Measurements from ENCODE around the gene TMOD2.
"Not testable (repeated sequence)": the region's sequence is repeated elsewhere in the genome, so short reads cannot be mapped to it uniquely, and the experiment has no call there.

Gene TMOD2

DNA sequence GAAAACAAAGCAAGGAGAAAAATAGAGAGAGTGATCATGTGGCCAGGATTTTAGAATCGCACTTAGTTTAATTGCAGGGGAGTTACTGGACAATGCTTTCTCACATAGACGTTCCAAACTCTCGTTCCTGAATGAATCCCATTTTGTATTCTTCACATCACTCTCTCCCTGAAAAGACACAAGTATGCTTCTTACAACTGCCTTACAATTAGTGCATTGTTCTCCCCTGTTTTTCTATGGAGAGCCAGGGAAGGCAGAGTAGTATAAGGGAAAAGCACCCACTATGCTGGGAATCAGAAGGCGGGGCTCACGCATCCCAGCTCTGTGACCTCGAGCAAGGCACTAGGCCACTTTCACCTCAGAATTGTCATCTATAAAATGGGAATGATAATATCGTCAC lies 14.4 kb downstream of the TMOD2 start:
- DNase-seq: no peak
- in situ Hi-C loops (cut with MboI; ENCODE audit: low pct_unique_long_range_greater_than_20kb, low sequenced_read_pairs): no loop called here

DNA sequence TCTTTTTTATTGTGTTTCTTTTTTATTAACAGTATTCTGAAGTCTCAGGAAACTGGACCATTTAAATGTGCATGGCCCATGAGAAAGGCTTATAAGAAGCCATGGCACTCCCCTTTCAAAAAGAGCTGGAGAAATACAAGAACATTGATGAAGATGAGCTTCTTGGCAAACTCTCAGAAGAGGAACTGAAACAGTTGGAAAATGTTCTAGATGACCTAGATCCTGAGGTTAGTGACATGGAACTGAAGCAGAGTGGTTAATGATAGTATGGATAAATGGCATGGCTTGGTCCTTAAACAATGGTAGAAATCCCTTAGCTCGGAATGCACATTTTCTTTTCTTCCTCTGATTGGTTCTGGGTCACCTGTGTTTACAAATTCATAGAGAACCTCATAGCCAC lies 14.9 kb downstream of the TMOD2 start:
- in situ Hi-C loops (cut with MboI; ENCODE audit: low pct_unique_long_range_greater_than_20kb, low sequenced_read_pairs): no loop called here
- no peak for DNase-seq

DNA sequence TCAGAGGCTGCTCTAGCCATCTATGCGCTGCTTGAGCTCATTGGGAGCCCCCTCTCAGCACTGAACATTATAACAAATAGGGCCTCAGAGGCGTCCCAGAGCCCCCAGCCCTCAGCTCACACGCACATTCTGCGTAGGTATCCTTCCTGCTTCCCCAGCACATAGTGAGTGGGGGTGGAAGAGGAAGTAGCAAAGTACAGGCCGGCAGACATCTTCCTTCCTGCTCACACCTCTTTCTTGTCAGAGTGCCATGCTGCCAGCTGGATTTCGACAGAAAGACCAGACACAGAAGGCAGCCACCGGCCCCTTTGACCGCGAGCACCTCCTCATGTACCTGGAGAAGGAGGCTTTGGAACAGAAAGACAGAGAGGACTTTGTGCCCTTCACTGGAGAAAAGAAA lies 16.6 kb downstream of the TMOD2 start:
- in situ Hi-C loops (cut with MboI; ENCODE audit: low pct_unique_long_range_greater_than_20kb, low sequenced_read_pairs): no loop called here
- DNase-seq: peak; percentile 65

DNA sequence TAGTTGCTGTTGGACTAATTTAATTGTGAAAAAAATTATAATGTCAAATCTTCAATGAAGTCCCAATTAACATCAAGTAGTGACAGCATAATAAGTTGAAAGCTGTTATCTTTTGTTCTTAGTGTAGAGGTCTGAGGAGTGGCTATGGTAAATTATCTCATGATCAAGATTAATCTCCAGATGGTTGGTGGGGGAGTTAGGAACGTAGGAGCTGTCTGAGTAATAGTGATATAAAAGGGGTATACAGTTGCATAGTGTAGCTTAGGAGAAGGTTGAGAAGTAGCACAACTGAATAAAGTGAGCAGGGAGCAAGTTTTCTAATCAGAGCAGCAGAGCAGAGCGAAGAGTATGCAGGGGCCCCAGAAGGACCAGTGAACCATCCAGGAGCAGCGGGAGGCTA lies 19.5 kb downstream of the TMOD2 start:
- in situ Hi-C loops (cut with MboI; ENCODE audit: low pct_unique_long_range_greater_than_20kb, low sequenced_read_pairs): no loop called here
- DNase-seq: no peak

DNA sequence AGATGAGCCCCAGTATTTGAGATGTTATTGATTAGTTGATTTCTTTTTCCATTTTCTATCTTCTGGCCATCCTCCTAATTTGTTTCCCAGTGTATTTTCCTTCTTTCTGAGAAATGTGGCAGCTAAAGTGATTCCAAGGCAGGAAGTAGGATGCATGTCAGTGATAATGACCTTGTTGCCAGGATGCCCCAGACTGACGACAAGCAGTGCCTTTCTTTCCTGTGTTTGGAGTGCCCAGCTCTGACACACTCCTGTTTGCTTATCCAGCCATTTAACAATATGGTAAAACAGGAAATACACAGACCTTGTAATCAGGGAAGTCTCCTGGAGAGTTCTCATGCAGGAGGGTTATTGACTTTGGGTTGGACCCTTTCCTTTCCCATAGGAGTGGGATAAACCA lies 20.4 kb downstream of the TMOD2 start:
- in situ Hi-C loops (cut with MboI; ENCODE audit: low pct_unique_long_range_greater_than_20kb, low sequenced_read_pairs): no loop called here
- DNase-seq: no peak

DNA sequence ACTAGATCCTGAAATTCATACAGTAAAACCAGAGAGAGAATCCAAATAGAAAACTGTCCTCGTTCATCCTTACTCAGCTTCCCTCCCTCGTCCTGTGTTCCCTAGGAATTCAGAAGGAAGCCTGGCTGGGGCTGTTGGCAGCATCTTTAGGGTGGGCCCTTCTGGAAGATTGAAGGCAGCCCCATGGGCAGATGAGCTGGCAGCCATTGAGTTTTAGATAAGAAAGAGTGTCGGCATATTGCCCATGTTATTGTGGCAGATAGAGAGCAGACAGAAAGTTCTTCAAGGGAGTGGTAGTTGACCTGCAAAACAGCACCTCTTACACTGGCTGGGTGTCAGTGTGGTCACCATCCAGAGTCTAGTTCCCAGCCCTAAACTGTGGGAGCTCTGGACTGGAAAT lies 23.5 kb downstream of the TMOD2 start:
- in situ Hi-C loops (cut with MboI; ENCODE audit: low pct_unique_long_range_greater_than_20kb, low sequenced_read_pairs): no loop called here
- no peak for DNase-seq

DNA sequence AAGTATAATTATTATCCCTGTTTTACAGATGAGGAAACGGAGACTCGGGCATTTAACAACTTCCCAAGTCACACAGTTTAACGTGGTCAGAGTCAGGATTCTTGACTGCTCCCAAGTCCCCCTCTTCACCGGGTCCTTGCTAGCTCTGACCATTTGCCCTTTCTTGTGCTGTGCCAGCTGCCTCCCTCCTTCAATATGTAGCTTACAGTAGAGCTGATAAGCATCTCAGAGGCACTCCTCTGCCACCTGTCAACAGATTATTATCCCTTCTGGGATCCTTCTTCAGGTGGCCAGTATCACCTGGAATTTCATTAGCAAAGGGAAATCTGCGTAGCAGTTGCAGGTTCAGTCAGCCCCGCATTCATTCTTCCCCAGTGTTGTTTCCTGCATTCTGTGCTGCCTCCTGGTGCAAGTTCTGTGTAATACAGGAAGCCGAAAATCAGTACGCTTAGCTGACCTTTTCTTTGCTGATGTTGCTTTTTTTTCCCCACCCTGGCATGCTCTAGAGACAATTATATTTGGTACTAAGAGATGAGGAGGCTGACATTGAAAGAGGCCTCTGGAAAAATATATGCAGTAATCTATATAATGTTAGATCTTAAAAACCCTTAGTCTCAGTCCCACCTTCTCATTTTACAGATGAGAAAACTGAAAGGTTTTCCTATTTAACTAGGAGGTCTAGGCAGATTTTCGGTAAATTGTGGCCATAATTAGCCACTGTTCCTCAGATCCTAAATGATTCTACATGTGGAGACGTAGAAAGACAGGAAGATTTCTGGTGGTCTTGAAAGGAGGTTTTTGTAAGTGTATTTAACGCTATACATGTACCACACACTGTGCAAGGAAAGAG lies 24.8 kb downstream of the TMOD2 start:
- DNase-seq: peak; percentile 71
- in situ Hi-C loops (cut with MboI; ENCODE audit: low pct_unique_long_range_greater_than_20kb, low sequenced_read_pairs): no loop called here

DNA sequence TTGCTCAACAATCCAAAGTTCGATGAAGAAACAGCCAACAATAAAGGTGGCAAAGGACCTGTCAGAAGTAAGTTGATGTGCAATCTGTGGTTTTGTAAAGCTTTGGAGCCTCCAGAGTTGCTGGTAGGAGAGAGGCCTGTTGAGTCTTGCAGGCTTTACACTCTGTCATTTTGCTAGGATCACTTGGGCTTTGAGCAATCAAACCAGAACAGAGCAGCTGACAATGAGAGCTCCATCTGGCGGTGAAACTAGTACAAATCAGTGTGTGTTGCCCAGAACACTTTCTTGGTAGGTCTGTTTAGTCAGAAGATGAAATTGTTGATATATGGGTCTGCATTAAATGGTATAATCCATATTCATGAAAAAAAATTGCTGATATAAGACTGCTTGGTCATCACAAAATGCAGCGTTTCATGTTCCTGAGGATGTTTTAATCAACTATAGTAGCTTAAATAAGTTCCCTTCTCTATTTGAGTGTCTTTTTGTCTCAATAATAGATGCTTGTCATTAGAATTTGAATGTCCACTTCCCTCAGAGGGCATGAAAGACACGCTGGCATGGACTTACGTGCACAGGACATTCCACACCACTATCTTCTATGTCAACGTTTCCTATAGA lies 25.7 kb downstream of the TMOD2 start:
- in situ Hi-C loops (cut with MboI; ENCODE audit: low pct_unique_long_range_greater_than_20kb, low sequenced_read_pairs): no loop called here
- peak; percentile 79 for DNase-seq

DNA sequence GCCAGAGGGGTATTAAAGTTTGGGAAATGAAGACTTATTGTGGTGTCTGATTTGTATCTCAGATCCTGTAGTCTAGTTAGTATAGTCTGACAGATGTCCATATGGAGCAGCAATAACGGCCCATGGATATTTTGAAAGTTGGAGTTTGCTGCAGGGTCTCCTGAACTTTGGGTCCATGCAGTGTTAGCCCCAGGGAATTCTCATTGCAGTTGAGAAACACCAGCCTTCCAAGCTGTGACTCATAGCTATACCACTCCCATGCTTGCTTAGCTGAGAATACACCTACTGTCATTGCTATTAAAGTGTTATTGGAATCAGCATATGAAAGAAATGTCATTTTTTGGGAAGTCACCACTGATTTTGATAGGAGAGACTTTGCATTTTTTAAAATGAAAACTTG lies 29.2 kb downstream of the TMOD2 start:
- in situ Hi-C loops (cut with MboI; ENCODE audit: low pct_unique_long_range_greater_than_20kb, low sequenced_read_pairs): no loop called here
- DNase-seq: no peak

DNA sequence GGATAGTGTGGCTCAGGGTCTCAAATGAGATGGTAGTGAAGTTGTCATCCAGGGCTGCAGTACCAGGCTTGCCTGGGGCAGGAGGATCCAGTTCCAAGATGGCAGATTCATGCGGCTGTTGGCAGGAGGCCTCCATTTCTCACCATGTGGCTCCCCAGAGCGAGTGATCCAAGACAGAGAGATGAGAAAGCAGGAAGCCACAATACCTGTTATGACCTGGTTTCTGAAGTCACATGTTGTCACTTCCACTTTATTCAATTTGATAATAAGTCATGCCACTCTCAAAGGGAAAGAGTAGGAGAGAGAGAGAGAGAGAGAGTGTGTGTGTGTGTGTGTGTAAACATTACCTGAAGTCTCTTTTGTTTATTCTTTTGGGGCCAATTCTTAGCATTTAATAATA lies 30.1 kb downstream of the TMOD2 start:
- in situ Hi-C loops (cut with MboI; ENCODE audit: low pct_unique_long_range_greater_than_20kb, low sequenced_read_pairs): no loop called here
- no peak for DNase-seq

DNA sequence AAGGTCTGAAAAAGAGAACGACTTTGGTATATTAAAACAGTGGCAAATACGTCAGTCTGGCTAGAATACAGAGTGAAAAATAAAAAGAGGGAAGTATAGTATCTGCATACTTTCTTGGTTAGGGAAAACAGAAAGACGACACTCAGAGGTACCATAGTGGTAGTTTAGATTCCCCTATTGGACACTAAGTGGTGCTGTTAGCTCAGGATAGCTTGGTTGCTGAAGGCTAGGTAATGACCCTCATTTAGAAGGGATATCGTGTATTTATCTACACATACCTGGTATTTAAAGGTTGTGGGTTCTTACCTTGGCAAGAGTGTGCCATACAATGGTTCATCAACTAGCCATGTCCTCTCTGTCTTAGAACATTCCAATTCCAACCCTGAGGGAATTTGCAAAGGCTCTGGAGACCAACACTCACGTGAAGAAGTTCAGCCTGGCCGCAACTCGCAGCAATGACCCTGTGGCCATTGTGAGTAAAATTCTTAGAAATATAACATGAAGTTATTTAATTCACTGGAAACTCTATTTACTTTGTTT lies 31.0 kb downstream of the TMOD2 start:
- in situ Hi-C loops (cut with MboI; ENCODE audit: low pct_unique_long_range_greater_than_20kb, low sequenced_read_pairs): no loop called here
- DNase-seq: peak; percentile 48

DNA sequence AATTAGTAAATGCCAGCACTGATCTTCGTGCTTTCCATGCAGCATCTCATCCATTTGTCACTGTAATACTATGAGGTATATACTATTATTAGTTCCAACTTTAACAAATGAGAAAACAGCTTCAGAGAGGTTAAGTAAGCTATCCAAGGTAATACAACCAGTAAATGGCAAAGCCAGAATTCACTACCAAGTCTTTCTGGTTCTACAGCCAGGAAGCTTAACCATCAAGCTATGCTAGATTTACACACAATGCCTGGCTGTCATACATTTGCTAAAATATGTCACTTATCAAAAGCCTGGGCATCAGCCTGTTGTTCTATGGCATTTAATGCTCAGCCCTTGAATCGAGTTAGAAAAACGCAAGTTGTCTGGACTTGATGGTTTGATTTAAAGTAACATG lies 32.6 kb downstream of the TMOD2 start:
- in situ Hi-C loops (cut with MboI; ENCODE audit: low pct_unique_long_range_greater_than_20kb, low sequenced_read_pairs): no loop called here
- DNase-seq: no peak

DNA sequence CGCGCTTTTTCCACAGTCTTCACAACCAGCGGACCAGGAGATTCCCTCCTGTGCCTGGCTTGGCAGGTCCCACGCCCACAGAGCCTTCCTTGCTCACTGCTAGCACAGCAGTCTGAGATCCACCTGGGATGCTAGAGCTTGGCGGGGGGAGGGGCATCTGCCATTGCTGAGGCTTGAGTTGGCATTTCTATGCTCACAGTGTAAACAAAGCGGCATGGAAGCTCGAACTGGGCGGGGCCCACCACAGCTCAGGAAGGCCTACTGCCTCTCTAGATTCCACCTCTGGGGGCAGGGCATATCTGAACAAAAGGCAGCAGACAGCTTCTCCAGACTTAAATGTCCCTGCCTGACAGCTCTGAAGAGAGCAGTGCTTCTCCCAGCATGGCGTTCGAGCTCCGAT lies 35.7 kb downstream of the TMOD2 start:
- DNase-seq; in situ Hi-C loops (cut with MboI; ENCODE audit: low pct_unique_long_range_greater_than_20kb, low sequenced_read_pairs): not testable (repeated sequence)

DNA sequence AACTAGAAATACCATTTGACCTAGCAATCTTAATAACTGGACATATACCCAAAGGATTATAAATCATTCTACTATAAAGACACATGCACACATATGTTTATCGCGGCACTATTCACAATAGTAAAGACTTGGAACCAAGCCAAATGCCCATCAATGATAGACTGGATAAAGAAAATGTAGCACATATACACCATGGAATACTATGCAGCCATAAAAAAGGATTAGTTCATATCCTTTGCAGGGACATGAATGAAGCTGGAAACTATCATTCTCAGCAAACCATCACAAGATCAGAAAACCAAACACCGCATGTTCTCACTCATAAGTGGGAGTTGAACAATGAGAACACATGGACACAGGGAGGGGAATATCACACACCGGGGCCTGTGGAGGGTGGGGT lies 41.1 kb downstream of the TMOD2 start:
- in situ Hi-C loops (cut with MboI; ENCODE audit: low pct_unique_long_range_greater_than_20kb, low sequenced_read_pairs); DNase-seq: not testable (repeated sequence)

DNA sequence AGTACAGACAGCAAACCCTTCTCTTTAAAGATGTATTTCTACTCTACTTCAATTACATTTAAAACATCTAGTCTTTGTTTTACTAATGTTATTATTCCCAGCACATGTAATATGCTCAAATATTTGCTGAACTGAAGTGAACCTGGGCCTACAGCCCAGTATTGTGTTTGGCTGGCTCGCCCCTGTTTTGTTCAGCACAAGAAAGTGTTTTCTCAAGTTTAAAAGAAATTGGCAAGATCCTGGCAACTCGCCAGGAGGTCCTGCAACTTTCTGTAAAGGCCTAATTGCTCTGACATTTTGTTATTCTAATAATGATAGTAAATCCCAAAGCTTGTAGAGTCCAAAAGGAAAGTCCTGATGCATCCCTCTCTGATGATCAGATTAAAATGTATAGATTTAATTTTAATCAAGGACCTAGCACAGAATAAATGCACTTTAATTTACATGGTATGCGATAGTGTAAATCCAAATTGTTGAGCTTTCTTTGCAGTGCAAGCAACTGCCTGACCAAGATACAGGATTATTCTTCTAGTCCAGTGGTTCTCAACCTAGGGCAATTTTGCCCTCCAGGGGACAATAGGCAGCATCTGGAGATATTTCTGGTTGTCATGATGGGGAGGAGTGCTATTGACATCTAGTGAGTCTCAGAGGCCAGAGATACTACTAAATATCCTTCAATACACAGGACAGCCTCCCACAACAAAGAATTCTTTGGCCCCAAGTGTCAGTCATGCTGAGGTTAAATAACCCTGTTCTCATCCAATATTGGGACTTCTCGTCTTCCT lies 42.3 kb downstream of the TMOD2 start:
- DNase-seq: no peak
- in situ Hi-C loops (cut with MboI; ENCODE audit: low pct_unique_long_range_greater_than_20kb, low sequenced_read_pairs): no loop called here

DNA sequence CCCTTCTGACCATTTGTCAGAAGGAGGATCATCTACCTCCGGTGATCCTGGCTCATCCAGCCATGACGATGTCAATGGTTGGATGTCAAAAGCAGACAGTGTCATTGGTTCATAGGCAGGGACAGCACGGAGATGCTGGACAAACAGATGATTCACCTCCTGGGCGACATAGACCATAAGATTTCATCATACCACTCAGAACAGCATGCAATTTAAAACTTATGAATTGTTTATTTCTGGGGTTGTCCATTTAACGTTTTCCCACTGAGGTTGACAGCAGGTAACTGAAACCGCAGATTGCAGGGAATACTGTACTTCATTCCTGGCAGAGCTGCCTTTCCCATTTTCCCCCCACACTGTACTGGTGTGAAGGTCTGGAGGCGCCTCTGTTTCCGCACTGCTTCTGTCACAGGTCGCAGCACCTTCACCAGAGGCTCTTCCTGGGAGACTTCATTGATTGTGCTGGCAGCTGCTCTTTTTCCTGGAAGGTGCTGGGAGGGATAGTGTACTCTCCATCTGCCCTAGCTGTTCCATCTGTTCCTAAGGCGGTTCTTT lies 45.5 kb downstream of the TMOD2 start:
- in situ Hi-C loops (cut with MboI; ENCODE audit: low pct_unique_long_range_greater_than_20kb, low sequenced_read_pairs): no loop called here

DNA sequence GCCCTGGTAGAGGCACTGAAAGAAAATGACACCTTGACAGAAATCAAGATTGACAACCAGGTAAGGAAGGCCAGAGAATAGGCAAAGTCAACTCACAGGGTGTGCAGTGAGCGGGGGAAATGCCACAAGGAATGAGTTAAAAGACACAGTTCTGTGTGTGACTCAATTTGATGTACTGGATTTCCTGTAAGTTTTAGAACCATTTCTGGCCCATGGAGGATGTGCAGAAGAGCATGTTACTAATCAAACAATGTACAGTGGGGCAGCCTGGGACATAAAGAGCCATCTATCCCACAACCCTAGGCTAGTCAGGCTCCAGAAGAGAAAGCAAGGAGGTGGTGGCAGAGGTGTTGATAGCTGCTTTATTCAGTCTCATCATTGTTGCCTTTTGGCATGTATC lies 46.9 kb downstream of the TMOD2 start:
- in situ Hi-C loops (cut with MboI; ENCODE audit: low pct_unique_long_range_greater_than_20kb, low sequenced_read_pairs): no loop called here

More for the DNA sequence above, 45.5 kb downstream of the TMOD2 start:
- no peak for DNase-seq

DNA sequence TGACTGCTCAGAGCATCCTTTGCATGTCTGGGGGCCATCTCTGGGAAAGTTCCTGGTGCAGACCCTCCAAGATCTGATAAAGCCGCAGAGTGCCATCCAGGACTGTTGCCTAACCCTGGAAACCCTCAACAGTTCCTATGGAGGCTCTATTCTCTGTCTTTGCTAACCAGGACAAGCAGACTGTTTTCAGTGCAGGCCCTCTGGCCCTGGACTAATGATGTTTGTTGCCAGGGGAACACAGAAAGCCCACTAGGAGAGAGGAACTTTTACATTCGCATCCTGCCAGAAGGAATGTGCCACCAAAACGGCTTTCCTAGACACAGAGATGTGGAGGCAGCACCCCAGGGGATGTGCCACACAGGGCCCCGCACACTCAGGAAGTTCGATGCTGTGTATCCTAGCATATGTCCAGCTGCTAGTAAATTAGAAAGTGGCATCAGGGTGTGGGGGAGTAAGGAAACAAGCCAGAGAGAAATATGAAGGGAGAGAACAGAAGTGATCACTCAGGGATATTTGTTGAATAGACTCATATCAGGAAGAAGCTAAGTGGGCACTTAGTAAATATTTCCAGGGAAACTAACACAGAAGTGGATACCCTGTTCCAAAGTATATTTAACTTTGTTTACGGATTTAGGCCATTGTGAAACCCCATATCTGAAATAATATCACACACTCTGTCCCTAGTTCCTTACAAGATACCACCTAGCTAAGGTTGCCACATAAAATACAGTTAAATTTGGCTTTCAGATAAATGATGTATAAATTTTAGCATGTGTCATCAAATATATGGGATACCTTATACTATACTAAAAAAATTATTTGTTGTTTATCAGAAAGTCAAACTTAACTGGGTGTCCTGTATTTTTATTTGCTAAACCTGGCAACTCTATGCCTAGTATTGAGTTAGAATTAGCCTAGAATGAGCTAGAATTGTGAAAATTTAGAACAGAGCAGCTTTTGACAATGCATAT lies 48.2 kb downstream of the TMOD2 start:
- in situ Hi-C loops (cut with MboI; ENCODE audit: low pct_unique_long_range_greater_than_20kb, low sequenced_read_pairs): no loop called here
- no peak for DNase-seq

More for the DNA sequence above, 46.9 kb downstream of the TMOD2 start:
- no peak for DNase-seq

All from KBM-7 (cell line).